Medulla oblongata (tissue), 1 donor: ENCODE results near the gene PDE9A.
"Not testable (repeated sequence)": the region's sequence is repeated elsewhere in the genome, so short reads cannot be mapped to it uniquely, and the experiment has no call there.

Source experiments
- DNase-seq: peaks from one replicate; pipeline ENCODE4 v3.0.0-alpha.2; 2015; ENCODE audit errors: extremely low spot score

PDE9A gene

GRCh38 chr21:42796327-42797062, 143.1 kb downstream of the PDE9A start:
- no peak for DNase-seq

- DNase-seq, result no peak
Observed at GRCh38 chr21:42797522-42797921, 144.1 kb downstream of the PDE9A start.

- DNase-seq, result no peak
Observed at GRCh38 chr21:42798106-42798505, 144.7 kb downstream of the PDE9A start.

GRCh38 chr21:42799516-42799915, 146.1 kb downstream of the PDE9A start:
- no peak for DNase-seq

- DNase-seq, result no peak
Observed at GRCh38 chr21:42799948-42800347, 146.5 kb downstream of the PDE9A start.

- not testable (repeated sequence) for DNase-seq
Observed at GRCh38 chr21:42801616-42802015, 148.2 kb downstream of the PDE9A start.

GRCh38 chr21:42806509-42807140, 153.2 kb downstream of the PDE9A start:
- peak; percentile 14 for DNase-seq

- not testable (repeated sequence) for DNase-seq
Observed at GRCh38 chr21:42807293-42807895, 154.0 kb downstream of the PDE9A start.

GRCh38 chr21:42807938-42808613, 154.7 kb downstream of the PDE9A start:
- no peak for DNase-seq

- no peak for DNase-seq
Observed at GRCh38 chr21:42809171-42809570, 155.8 kb downstream of the PDE9A start.

GRCh38 chr21:42809577-42810475, 156.4 kb downstream of the PDE9A start:
- no peak for DNase-seq

- DNase-seq, result no peak
Observed at GRCh38 chr21:42811960-42812359, 158.5 kb downstream of the PDE9A start.

GRCh38 chr21:42812528-42813241, 159.3 kb downstream of the PDE9A start:
- not testable (repeated sequence) for DNase-seq

GRCh38 chr21:42815217-42815616, 161.8 kb downstream of the PDE9A start:
- no peak for DNase-seq

GRCh38 chr21:42818328-42818749, 164.9 kb downstream of the PDE9A start:
- peak; percentile 33 for DNase-seq

GRCh38 chr21:42819861-42820615, 166.6 kb downstream of the PDE9A start:
- DNase-seq, result no peak

- DNase-seq, result no peak
Observed at GRCh38 chr21:42820616-42821465, 167.4 kb downstream of the PDE9A start.
